Activated T-helper 2 cell treated with anti-CD3 and anti-CD28 coated beads, Interferon-gamma antibody, Interleukin-2, Interleukin-4, amounts not matched to agents 10 μg/mL and 5 μg/mL and 100 μg/mL, durations not matched to agents 14 hours and 24 hours and 36 hours (primary cell): ENCODE results near the gene TPRG1. TPM values are rescaled to one million over a fixed set of nuclear protein-coding genes. Genes with fewer than 3 reads are reported as not detected.

ENCODE experiments used
- DNase-seq: peaks from one replicate; pipeline ENCODE4 v3.0.0; 2021; ENCODE audit warnings: low spot score
- H3K27ac Mint-ChIP-seq: one replicate; pipeline ENCODE4 v1.8.0; 2021; ENCODE audit warnings: mixed read lengths
- H3K27me3 Mint-ChIP-seq: one replicate; pipeline ENCODE4 v1.8.0; 2021; ENCODE audit warnings: low read depth, mixed read lengths
- H3K36me3 Mint-ChIP-seq: one replicate; pipeline ENCODE4 v1.8.0; 2021; ENCODE audit warnings: low read depth, mixed read lengths
- H3K4me1 Mint-ChIP-seq: one replicate; pipeline ENCODE4 v1.8.0; 2021; ENCODE audit warnings: low read depth, mixed read lengths
- H3K4me3 Mint-ChIP-seq: one replicate; pipeline ENCODE4 v1.8.0; 2021; ENCODE audit warnings: low read depth, mild to moderate bottlenecking, moderate library complexity, mixed read lengths
- H3K9me3 Mint-ChIP-seq: one replicate; pipeline ENCODE4 v1.8.0; 2021; ENCODE audit warnings: mixed read lengths
- intact Hi-C: fragments of 100-400 bp; cut with micrococcal nuclease; formaldehyde crosslinking; loops from one replicate; pipeline ENCODE4 v1.15.1; 2023
- total RNA-seq: library from RNA; stranded (reverse); gene quantifications from 2 replicates; pipeline ENCODE4 v1.2.3, GENCODE V29; 2022

The TPRG1 gene
- total RNA-seq, 1 donor from 2014 or later = 91.8 TPM

DNA sequence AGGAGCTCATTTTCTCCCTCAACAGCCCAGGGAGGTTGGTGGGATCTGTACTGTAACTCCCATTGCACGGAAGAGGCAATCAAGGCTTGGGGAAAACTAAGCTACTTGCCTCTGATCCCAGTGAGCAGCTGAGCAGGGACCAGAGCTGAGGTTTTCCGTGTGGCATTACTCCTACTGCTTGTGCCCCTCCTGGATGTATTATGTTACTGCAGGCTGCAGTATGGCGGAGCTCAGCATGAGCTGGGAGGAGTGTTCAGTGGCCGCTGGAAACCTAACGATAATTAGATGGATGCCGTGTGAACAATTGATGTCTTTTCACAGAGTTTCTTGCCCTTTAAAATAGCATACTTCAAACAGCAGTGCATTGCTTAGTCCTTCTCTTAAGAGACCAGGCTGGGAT is 2.0 kb upstream of the TPRG1 start:
- Mint-ChIP-seq H3K9me3 (no peaks in the 10 kb centered on the region), H3K4me3 (no peak overlapping the region)

DNA sequence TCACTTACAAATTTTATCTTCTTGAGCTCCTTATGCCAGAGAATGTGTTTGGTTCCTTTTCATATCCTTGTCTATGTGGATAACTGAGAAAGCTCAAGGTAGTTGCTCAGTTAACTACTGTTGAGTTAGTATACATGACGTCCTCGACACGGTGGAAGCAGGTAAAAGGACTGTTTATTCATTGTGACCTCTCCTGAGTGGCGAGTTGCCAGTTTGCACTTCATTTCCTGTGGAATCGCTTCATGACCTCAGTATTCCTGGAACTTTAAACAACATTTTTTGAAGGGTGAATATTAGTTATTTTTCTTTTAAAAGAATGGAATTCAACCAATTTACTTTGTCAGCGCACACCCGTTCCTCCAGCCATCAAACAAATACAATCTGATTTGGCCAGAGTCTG is 1.2 kb upstream of the TPRG1 start:
- Mint-ChIP-seq H3K36me3 (no peaks in the 10 kb centered on the region), H3K27ac (no peak overlapping the region), H3K4me3 (no peak overlapping the region), H3K4me1 (peaks cover 11% of the 10 kb centered on the region), H3K27me3 (no peaks in the 10 kb centered on the region), H3K9me3 (no peaks in the 10 kb centered on the region)
- intact Hi-C loops = no loop called here
- no peak for DNase-seq

More for the DNA sequence above, 2.0 kb upstream of the TPRG1 start:
- H3K27me3 Mint-ChIP-seq = no peaks in the 10 kb centered on the region
- H3K36me3 Mint-ChIP-seq = no peaks in the 10 kb centered on the region
- intact Hi-C loops = no loop called here
- no peak overlapping the region for H3K27ac Mint-ChIP-seq
- DNase-seq = no peak
- peaks cover 11% of the 10 kb centered on the region for H3K4me1 Mint-ChIP-seq

DNA sequence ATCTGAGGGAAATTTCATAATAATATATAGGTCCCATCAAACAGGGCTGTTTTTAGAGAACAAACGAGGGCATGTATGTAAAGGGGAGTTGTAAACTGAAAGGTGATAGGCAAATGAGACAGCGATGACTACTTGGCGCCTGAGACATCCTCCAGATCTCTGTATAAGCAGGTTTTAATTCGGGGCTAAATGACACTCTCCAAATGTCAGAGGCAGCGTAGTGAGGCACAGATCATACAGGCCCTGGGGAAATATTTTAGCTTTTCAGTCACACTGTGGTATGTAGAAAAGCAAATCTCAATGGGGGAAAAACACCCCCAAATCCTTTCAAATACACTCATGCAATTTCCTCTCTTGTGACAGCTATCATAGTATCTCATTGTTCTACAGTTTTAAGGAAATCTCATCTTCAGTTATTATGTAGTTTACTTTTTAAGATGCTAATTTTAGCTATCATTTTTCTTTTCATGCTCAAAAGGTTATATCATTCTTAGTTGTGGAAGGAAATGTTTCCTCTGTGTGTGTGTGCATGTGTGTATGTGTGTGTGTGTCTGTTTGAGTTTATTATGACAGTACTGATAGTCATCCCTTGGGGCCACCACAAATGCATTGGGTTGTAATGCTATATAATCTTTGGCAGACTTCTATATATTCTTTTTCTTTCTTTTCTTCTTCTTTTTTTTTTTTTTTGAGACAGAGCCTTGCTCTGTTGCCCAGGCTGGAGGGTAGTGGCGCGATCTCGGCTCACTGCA is 1.1 kb downstream of the TPRG1 start:
- Mint-ChIP-seq H3K27me3 (peaks cover 11% of the 10 kb centered on the region), H3K27ac (no peak overlapping the region), H3K4me3 (no peak overlapping the region), H3K36me3 (no peaks in the 10 kb centered on the region), H3K9me3 (no peaks in the 10 kb centered on the region), H3K4me1 (peaks cover 8% of the 10 kb centered on the region)
- intact Hi-C loops = no loop called here
- DNase-seq = no peak

DNA sequence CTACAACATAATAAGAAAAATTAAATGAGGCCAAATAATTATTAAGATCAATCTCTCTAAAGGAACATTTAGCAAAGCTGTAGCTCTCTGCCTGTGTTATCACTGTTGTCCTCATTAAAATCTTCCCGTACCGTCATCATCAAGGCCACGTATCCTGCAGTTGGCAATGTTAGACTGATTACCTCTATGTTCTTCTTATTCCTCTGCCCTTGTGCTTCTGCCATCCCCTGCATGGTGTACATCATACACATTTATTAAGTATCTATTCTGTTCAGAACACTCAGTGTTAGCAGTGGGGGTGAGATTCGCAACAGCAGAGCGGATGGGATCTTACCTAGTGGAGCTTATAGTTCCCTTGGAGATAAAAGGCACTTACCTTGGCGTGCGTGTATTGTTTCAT is 12.8 kb downstream of the TPRG1 start:
- H3K4me1 Mint-ChIP-seq = no peaks in the 10 kb centered on the region
- peaks cover 2% of the 10 kb centered on the region for H3K27me3 Mint-ChIP-seq
- no peak for DNase-seq
- H3K27ac Mint-ChIP-seq = no peak overlapping the region
- H3K4me3 Mint-ChIP-seq = no peak overlapping the region
- intact Hi-C loops = no loop called here
- H3K9me3 Mint-ChIP-seq = peaks cover 19% of the 10 kb centered on the region
- no peaks in the 10 kb centered on the region for H3K36me3 Mint-ChIP-seq

DNA sequence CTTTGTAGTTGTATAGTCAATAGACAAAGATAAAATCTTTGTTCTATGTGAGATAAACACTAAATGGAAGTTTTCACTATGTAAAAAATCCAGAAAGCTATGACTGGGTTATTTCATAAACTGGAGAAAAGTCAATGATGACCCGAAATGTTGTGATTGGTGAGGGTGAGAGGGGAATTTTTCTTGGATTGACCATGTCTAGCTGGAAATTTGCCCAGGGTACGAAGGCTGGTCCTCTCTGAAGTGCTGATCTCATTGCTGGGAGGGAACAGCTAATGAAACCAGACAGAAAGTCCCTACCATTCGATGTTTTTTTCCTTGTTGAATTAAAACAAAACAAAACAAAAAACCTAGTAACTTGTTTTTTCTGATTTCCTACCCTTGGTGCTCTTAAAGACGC is 14.3 kb downstream of the TPRG1 start:
- Mint-ChIP-seq H3K9me3 (peaks cover 16% of the 10 kb centered on the region), H3K27ac (no peak overlapping the region), H3K27me3 (peaks cover 5% of the 10 kb centered on the region), H3K36me3 (no peaks in the 10 kb centered on the region), H3K4me3 (no peak overlapping the region), H3K4me1 (no peaks in the 10 kb centered on the region)
- DNase-seq = no peak
- intact Hi-C loops = no loop called here

DNA sequence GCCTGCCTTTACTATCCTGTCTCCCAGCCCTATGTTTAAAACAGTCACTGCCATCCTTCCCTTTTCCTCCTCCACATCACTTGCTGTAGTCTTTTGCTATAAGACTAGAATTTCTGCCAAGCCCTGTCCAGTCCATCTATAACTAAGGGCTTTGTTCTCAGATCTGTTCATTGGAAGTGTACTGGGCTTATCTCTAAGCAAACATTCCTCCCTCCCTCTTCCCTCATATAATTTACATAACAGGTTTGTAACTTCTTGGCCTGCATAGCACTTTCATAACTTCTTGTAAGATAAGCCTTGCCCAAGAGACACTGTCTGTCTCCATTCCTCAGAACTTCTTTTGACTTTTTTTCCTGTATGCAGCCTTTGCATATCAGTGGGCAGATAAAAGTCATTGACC is 16.7 kb downstream of the TPRG1 start:
- intact Hi-C loops = no loop called here
- Mint-ChIP-seq H3K4me1 (no peaks in the 10 kb centered on the region), H3K4me3 (no peak overlapping the region), H3K36me3 (peaks cover 2% of the 10 kb centered on the region), H3K27me3 (peaks cover 7% of the 10 kb centered on the region), H3K27ac (no peak overlapping the region), H3K9me3 (peaks cover 13% of the 10 kb centered on the region)
- DNase-seq = no peak

DNA sequence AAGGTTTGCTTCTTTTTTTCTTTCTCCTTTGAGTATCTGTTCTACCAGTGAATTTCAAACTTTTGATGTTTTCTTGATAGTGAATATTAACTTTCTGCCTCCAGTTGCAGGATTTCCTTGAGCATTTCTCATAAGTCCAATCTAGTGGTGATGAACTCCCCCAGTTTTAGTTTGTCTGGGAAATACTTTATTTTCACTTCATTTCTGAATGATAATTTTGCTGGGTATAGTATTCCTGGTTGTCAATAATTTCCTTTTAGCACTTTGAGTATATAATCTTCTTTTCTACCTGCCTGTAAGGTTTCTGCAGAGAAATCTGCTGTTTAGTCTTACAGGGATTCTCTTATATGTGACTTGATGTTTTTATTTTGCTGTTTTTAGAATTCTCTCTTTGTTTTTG is 21.0 kb downstream of the TPRG1 start:
- H3K27ac Mint-ChIP-seq = no peak overlapping the region
- no peak overlapping the region for H3K4me3 Mint-ChIP-seq
- intact Hi-C loops = no loop called here
- peaks cover 8% of the 10 kb centered on the region for H3K36me3 Mint-ChIP-seq
- H3K4me1 Mint-ChIP-seq = no peaks in the 10 kb centered on the region
- no peak for DNase-seq
- H3K9me3 Mint-ChIP-seq = peaks cover 39% of the 10 kb centered on the region
- peaks cover 11% of the 10 kb centered on the region for H3K27me3 Mint-ChIP-seq

DNA sequence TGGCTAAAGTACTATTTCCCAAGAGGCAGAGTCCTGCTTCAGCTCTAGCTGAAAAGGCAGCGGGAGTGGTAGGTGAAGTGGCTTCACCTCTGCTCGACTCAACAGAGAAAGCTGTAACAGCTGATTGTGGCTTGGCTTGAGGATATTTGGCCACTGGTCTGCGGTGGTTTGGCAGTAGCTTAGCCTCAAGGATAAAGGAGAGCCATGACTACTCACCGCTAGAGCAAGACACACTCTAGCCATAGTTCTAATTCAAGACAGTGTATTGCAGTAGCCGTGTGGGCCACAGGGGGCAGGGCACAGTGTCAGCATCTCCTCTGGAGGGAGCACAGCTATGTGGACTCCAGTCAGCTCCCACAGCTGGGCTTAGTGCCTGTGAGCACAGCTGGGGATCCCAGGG is 23.5 kb downstream of the TPRG1 start:
- H3K27me3 Mint-ChIP-seq = peaks cover 10% of the 10 kb centered on the region
- H3K36me3 Mint-ChIP-seq = peaks cover 8% of the 10 kb centered on the region
- H3K4me3 Mint-ChIP-seq = no peak overlapping the region
- intact Hi-C loops = no loop called here
- H3K27ac Mint-ChIP-seq = no peak overlapping the region
- peaks cover 47% of the 10 kb centered on the region for H3K9me3 Mint-ChIP-seq
- no peaks in the 10 kb centered on the region for H3K4me1 Mint-ChIP-seq
- no peak for DNase-seq

DNA sequence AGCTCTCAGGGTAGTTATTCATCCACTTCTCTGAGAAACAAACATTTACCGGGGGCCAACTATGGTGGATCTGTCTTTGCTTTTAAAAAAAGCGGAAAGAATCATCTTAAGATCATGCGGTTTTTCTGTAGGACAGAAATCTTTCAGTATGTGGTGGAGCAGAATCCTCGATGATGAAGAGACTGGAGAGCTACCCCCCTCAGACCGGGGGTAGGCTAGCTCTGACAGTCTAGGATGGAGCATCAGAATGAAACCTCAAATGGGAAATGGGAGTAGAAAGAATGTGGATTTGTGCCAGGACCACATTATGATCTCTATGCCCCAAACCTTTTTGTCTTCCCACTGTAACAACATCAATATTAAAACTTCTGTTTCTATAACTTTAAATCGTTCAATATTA is 30.3 kb downstream of the TPRG1 start:
- H3K36me3 Mint-ChIP-seq = no peaks in the 10 kb centered on the region
- no peak overlapping the region for H3K27ac Mint-ChIP-seq
- H3K9me3 Mint-ChIP-seq = peaks cover 13% of the 10 kb centered on the region
- no peak for DNase-seq
- intact Hi-C loops = no loop called here
- peaks cover 14% of the 10 kb centered on the region for H3K27me3 Mint-ChIP-seq
- no peak overlapping the region for H3K4me3 Mint-ChIP-seq
- no peaks in the 10 kb centered on the region for H3K4me1 Mint-ChIP-seq

DNA sequence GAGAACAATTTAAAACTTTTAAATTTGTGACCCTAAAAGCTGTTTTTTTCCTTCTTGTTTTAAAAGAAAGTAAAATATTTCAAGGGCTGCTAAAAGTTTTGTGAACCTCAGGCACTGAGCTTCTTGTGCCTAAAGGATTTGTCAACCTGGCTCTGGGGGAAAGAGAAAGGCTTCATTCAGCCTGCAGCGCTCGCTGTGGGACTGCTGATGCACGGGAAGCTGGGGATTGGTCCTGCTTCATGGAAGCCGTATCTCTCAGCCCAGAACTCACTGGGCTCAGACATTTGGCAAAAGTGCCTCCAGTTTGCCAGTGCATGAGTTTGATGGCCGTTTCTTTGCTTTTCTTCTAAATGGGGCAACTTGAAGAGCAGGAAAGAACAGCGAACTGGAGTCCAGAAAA is 30.8 kb downstream of the TPRG1 start:
- H3K27ac Mint-ChIP-seq = no peak overlapping the region
- peaks cover 9% of the 10 kb centered on the region for H3K9me3 Mint-ChIP-seq
- no peak for DNase-seq
- H3K36me3 Mint-ChIP-seq = no peaks in the 10 kb centered on the region
- intact Hi-C loops = no loop called here
- H3K4me1 Mint-ChIP-seq = no peaks in the 10 kb centered on the region
- no peak overlapping the region for H3K4me3 Mint-ChIP-seq
- H3K27me3 Mint-ChIP-seq = peaks cover 19% of the 10 kb centered on the region

DNA sequence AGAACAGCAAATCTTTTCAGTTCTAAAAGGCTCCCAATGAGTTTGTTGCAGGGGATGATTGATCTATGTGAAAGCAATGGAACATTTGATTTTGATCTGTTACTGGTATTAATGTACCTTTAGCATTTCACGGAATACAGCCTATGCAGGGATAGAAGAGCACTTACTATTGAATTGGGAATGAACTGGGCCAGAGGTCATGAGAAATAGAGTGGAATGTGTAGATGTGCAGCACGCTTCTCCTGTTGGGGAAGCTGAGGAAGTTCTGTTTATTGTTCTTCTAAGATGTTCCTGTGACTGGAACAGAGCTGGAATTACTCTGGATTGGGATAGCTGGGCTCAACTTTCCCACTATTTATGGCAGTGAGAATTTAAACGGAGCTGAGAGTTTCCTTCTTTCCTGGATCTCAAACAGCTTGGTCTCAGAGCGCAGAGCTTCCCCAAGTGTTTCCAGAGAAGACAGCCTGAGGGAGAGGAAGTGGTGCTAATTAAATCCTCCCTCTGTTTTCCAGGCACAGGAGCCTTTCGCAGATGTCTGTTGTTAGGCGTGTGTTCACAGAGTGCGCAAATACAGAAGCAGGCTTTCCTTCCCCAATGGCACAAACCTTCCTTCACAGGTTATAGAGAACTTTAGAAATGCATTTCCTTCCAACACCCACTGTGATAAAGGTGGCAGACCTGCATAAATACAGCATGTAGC is 32.5 kb downstream of the TPRG1 start:
- Mint-ChIP-seq H3K9me3 (no peaks in the 10 kb centered on the region), H3K4me3 (no peak overlapping the region), H3K4me1 (no peaks in the 10 kb centered on the region), H3K27ac (no peak overlapping the region), H3K27me3 (peaks cover 29% of the 10 kb centered on the region), H3K36me3 (no peaks in the 10 kb centered on the region)
- intact Hi-C loops = no loop called here
- no peak for DNase-seq

DNA sequence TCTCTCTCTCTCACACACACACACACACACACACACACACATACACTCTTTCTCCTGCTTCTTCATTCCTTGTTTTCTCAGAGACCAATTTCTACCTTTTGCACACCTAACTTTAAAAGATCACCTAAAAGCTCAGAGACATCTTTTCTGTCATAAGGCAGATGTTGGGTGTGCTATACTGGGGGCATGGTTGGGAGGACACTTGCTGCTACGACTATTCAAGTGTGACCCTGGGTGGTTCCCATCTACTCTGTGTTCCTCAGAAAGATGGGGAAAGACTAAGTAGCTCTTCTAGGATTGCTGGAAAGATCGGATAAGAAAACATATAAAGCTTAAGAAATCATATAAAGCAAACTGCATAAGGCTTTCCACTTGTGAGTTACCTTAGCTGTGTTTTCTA is 33.2 kb downstream of the TPRG1 start:
- intact Hi-C loops = no loop called here
- Mint-ChIP-seq H3K27ac (no peak overlapping the region), H3K4me3 (no peak overlapping the region), H3K4me1 (no peaks in the 10 kb centered on the region), H3K27me3 (peaks cover 29% of the 10 kb centered on the region), H3K9me3 (no peaks in the 10 kb centered on the region), H3K36me3 (no peaks in the 10 kb centered on the region)
- DNase-seq = no peak

DNA sequence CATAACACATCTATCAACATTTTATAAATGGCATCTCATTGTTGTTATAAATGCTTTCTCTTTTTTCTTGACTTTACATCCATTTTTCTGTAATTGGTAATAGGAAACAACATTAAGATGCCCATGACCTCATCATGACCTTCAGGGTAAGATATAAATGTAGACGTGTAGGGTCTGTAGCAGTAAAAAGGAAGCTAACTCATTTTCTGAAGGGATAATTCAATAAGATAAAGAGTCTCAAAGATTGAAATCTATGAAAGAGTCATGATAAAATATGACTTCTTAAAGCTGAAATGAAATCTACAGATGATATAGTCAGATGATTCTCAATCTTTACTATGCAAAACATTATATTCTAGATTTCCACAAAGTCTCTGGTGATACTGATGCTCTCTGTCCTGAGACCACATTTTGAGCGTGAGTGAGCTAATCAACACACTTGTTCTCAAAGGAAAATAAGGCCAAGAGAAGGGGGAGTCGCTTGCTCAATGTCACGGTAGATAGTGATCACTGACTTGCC is 38.5 kb downstream of the TPRG1 start:
- Mint-ChIP-seq H3K4me3 (no peak overlapping the region), H3K36me3 (no peaks in the 10 kb centered on the region), H3K27me3 (peaks cover 27% of the 10 kb centered on the region), H3K4me1 (no peaks in the 10 kb centered on the region), H3K9me3 (no peaks in the 10 kb centered on the region), H3K27ac (no peak overlapping the region)
- no peak for DNase-seq
- intact Hi-C loops = no loop called here
